ENCODE results near the gene RBMS3. TPM values are rescaled to one million over a fixed set of nuclear protein-coding genes. Genes with fewer than 3 reads are reported as not detected.
A peak's percentile ranks its signal among the peaks of the same experiment; 100 is the strongest.

RBMS3 gene
- total and polyA plus RNA-seq, 9 donors, result 15.9 to 77.4 (median 25.9) TPM

GRCh38 chr3:29612536-29612935 is 331.7 kb downstream of the RBMS3 start:
- no peak overlapping the region for H3K27ac ChIP-seq (ENCODE audit: low read length)
- no peaks in the 10 kb centered on the region for H3K27me3 ChIP-seq (ENCODE audit: control insufficient read depth, insufficient read depth, low read length)
- H3K4me3 ChIP-seq (ENCODE audit: low read length), result no peak overlapping the region
- no peak for DNase-seq
- WGBS (ENCODE audit: insufficient coverage), result no CpG with 5 or more reads among the region's 1 CpG
- no peaks in the 10 kb centered on the region for H3K4me1 ChIP-seq (ENCODE audit: control insufficient read depth, insufficient read depth, low read length)
- no peaks in the 10 kb centered on the region for H3K9me3 ChIP-seq (replicated peaks; ENCODE audit: control insufficient read depth, low read depth, low read length)
- H3K36me3 ChIP-seq (ENCODE audit: control insufficient read depth, insufficient read depth, low read length), result no peaks in the 10 kb centered on the region

- Histone ChIP-seq H3K4me1 (ENCODE audit: control insufficient read depth, insufficient read depth, low read length) (no peaks in the 10 kb centered on the region), H3K27ac (ENCODE audit: low read length) (no peak overlapping the region), H3K9me3 (replicated peaks; ENCODE audit: control insufficient read depth, low read depth, low read length) (no peaks in the 10 kb centered on the region), H3K27me3 (ENCODE audit: control insufficient read depth, insufficient read depth, low read length) (no peaks in the 10 kb centered on the region), H3K4me3 (ENCODE audit: low read length) (no peak overlapping the region), H3K36me3 (ENCODE audit: control insufficient read depth, insufficient read depth, low read length) (no peaks in the 10 kb centered on the region)
- DNase-seq, result no peak
- WGBS (ENCODE audit: insufficient coverage), result 100% methylated on average over 1 of the region's 1 CpG
These were observed 334.1 kb downstream of the RBMS3 start for GRCh38 chr3:29614954-29615353.

GRCh38 chr3:29618395-29619282 is 337.8 kb downstream of the RBMS3 start:
- H3K4me3 ChIP-seq (ENCODE audit: low read length), result no peak overlapping the region
- WGBS (ENCODE audit: insufficient coverage), result 25% methylated on average over 6 of the region's 10 CpGs

GRCh38 chr3:29619676-29620075 is 338.8 kb downstream of the RBMS3 start:
- WGBS (ENCODE audit: insufficient coverage), result no CpG with 5 or more reads among the region's 4 CpGs
- Histone ChIP-seq H3K4me1 (ENCODE audit: control insufficient read depth, insufficient read depth, low read length) (no peaks in the 10 kb centered on the region), H3K4me3 (ENCODE audit: low read length) (no peak overlapping the region), H3K27me3 (ENCODE audit: control insufficient read depth, insufficient read depth, low read length) (no peaks in the 10 kb centered on the region), H3K36me3 (ENCODE audit: control insufficient read depth, insufficient read depth, low read length) (no peaks in the 10 kb centered on the region), H3K9me3 (replicated peaks; ENCODE audit: control insufficient read depth, low read depth, low read length) (no peaks in the 10 kb centered on the region), H3K27ac (ENCODE audit: low read length) (no peak overlapping the region)
- DNase-seq, result peak; percentile 32

More at GRCh38 chr3:29618395-29619282, 337.8 kb downstream of the RBMS3 start:
- peak overlapping the region; percentile 33 for H3K27ac ChIP-seq (ENCODE audit: low read length)
- no peaks in the 10 kb centered on the region for H3K4me1 ChIP-seq (ENCODE audit: control insufficient read depth, insufficient read depth, low read length)
- H3K36me3 ChIP-seq (ENCODE audit: control insufficient read depth, insufficient read depth, low read length), result no peaks in the 10 kb centered on the region
- DNase-seq, result peak; percentile 87
- no peaks in the 10 kb centered on the region for H3K27me3 ChIP-seq (ENCODE audit: control insufficient read depth, insufficient read depth, low read length)
- no peaks in the 10 kb centered on the region for H3K9me3 ChIP-seq (replicated peaks; ENCODE audit: control insufficient read depth, low read depth, low read length)

GRCh38 chr3:29627136-29628117 is 346.6 kb downstream of the RBMS3 start:
- Histone ChIP-seq H3K4me3 (ENCODE audit: low read length) (no peak overlapping the region), H3K9me3 (replicated peaks; ENCODE audit: control insufficient read depth, low read depth, low read length) (no peaks in the 10 kb centered on the region), H3K36me3 (ENCODE audit: control insufficient read depth, insufficient read depth, low read length) (no peaks in the 10 kb centered on the region), H3K27me3 (ENCODE audit: control insufficient read depth, insufficient read depth, low read length) (no peaks in the 10 kb centered on the region), H3K27ac (ENCODE audit: low read length) (no peak overlapping the region), H3K4me1 (ENCODE audit: control insufficient read depth, insufficient read depth, low read length) (no peaks in the 10 kb centered on the region)
- DNase-seq, result no peak
- no CpG with 5 or more reads among the region's 2 CpGs for WGBS (ENCODE audit: insufficient coverage)

GRCh38 chr3:29628795-29629194 is 347.9 kb downstream of the RBMS3 start:
- DNase-seq, result no peak
- no peaks in the 10 kb centered on the region for H3K27me3 ChIP-seq (ENCODE audit: control insufficient read depth, insufficient read depth, low read length)
- H3K4me3 ChIP-seq (ENCODE audit: low read length), result no peak overlapping the region
- H3K4me1 ChIP-seq (ENCODE audit: control insufficient read depth, insufficient read depth, low read length), result no peaks in the 10 kb centered on the region
- no peaks in the 10 kb centered on the region for H3K9me3 ChIP-seq (replicated peaks; ENCODE audit: control insufficient read depth, low read depth, low read length)
- H3K27ac ChIP-seq (ENCODE audit: low read length), result no peak overlapping the region
- no peaks in the 10 kb centered on the region for H3K36me3 ChIP-seq (ENCODE audit: control insufficient read depth, insufficient read depth, low read length)
- 60% methylated on average over 1 of the region's 2 CpGs for WGBS (ENCODE audit: insufficient coverage)

- Histone ChIP-seq H3K4me1 (ENCODE audit: control insufficient read depth, insufficient read depth, low read length) (no peaks in the 10 kb centered on the region), H3K27ac (ENCODE audit: low read length) (no peak overlapping the region)
- WGBS (ENCODE audit: insufficient coverage), result no CpG with 5 or more reads among the region's 1 CpG
These were observed 355.0 kb downstream of the RBMS3 start for GRCh38 chr3:29635888-29636287.

GRCh38 chr3:29637068-29637467 is 356.2 kb downstream of the RBMS3 start:
- Histone ChIP-seq H3K4me3 (ENCODE audit: low read length) (no peak overlapping the region), H3K27ac (ENCODE audit: low read length) (no peak overlapping the region), H3K27me3 (ENCODE audit: control insufficient read depth, insufficient read depth, low read length) (no peaks in the 10 kb centered on the region), H3K4me1 (ENCODE audit: control insufficient read depth, insufficient read depth, low read length) (no peaks in the 10 kb centered on the region), H3K36me3 (ENCODE audit: control insufficient read depth, insufficient read depth, low read length) (peaks cover 2% of the 10 kb centered on the region), H3K9me3 (replicated peaks; ENCODE audit: control insufficient read depth, low read depth, low read length) (peaks cover 6% of the 10 kb centered on the region)
- peak; percentile 42 for DNase-seq
- WGBS (ENCODE audit: insufficient coverage), result no CpG with 5 or more reads among the region's 3 CpGs

More at GRCh38 chr3:29635888-29636287, 355.0 kb downstream of the RBMS3 start:
- no peak for DNase-seq
- H3K4me3 ChIP-seq (ENCODE audit: low read length), result no peak overlapping the region
- H3K27me3 ChIP-seq (ENCODE audit: control insufficient read depth, insufficient read depth, low read length), result no peaks in the 10 kb centered on the region
- peaks cover 2% of the 10 kb centered on the region for H3K36me3 ChIP-seq (ENCODE audit: control insufficient read depth, insufficient read depth, low read length)
- H3K9me3 ChIP-seq (replicated peaks; ENCODE audit: control insufficient read depth, low read depth, low read length), result peaks cover 6% of the 10 kb centered on the region

- Histone ChIP-seq H3K9me3 (replicated peaks; ENCODE audit: control insufficient read depth, low read depth, low read length) (peaks cover 6% of the 10 kb centered on the region), H3K36me3 (ENCODE audit: control insufficient read depth, insufficient read depth, low read length) (no peaks in the 10 kb centered on the region), H3K27ac (ENCODE audit: low read length) (no peak overlapping the region), H3K27me3 (ENCODE audit: control insufficient read depth, insufficient read depth, low read length) (no peaks in the 10 kb centered on the region), H3K4me3 (ENCODE audit: low read length) (no peak overlapping the region), H3K4me1 (ENCODE audit: control insufficient read depth, insufficient read depth, low read length) (peaks cover 2% of the 10 kb centered on the region)
- peak; percentile 62 for DNase-seq
- WGBS (ENCODE audit: insufficient coverage), result no CpG with 5 or more reads among the region's 2 CpGs
These were observed 358.9 kb downstream of the RBMS3 start for GRCh38 chr3:29639578-29640290.
